Sigmoid colon (tissue), 7 donors: ENCODE results near the gene ATP6V0B. TPM values are rescaled to one million over a fixed set of nuclear protein-coding genes. Genes with fewer than 3 reads are reported as not detected.

Source experiments
- DNase-seq: peaks from one replicate; pipeline ENCODE4 v3.0.0-alpha.2; 2019
- H3K27ac ChIP-seq, 4 donors: fragments of 200-600 bp; sonication (generic); one replicate each; pipeline ENCODE4 v1.5.1; 2016 to 2019; ENCODE audit warnings: mild to moderate bottlenecking in 1 of 4
- H3K27me3 ChIP-seq, 3 donors: fragments of 200-600 bp; sonication (generic); one replicate each; pipeline ENCODE4 v1.5.1; 2019; ENCODE audit warnings: mild to moderate bottlenecking in 1 of 3
- H3K36me3 ChIP-seq, 4 donors: fragments of 200-600 bp; sonication (generic); one replicate each; pipeline ENCODE4 v1.5.1; 2016 to 2019
- H3K4me1 ChIP-seq, 4 donors: fragments of 200-600 bp; sonication (generic); one replicate each; pipeline ENCODE4 v1.5.1; 2017 to 2019
- H3K4me3 ChIP-seq, 4 donors: fragments of 200-600 bp; sonication (generic); one replicate each; pipeline ENCODE4 v1.5.1; 2017 to 2019; ENCODE audit warnings: mild to moderate bottlenecking in 2 of 4, moderate library complexity in 1 of 4
- H3K9me3 ChIP-seq, 4 donors: fragments of 200-600 bp in 3 of 4; sonication (generic) in 3 of 4; one replicate each; pipeline versions ENCODE4 v1.5.1 to v1.6.1; 2013 to 2019
- CTCF ChIP-seq, 4 experiments: fragments of 450-650 bp in 3 of 4; fragments of 200-600 bp in 1 of 4; IDR thresholded peaks; one replicate each; pipeline ENCODE4 v1.5.1; 2016 to 2019; ENCODE audit warnings: antibody characterized with exemption in 4 of 4, mild to moderate bottlenecking in 3 of 4, moderate library complexity in 2 of 4
- EP300 ChIP-seq, 4 donors: sonication (generic); formaldehyde crosslinking; IDR thresholded peaks; one replicate each; pipeline ENCODE4 v1.6.1; 2017; ENCODE audit warnings: antibody characterized with exemption in 4 of 4
- POLR2A ChIP-seq, 2 donors: fragments of 450-650 bp; IDR thresholded peaks; one replicate each; pipeline ENCODE4 v1.6.1; 2016; ENCODE audit warnings: antibody characterized with exemption in 2 of 2, mild to moderate bottlenecking in 2 of 2, moderate library complexity in 2 of 2
- POLR2AphosphoS5 ChIP-seq, 4 donors: sonication (generic); formaldehyde crosslinking; IDR thresholded peaks; one replicate each; pipeline ENCODE4 v1.6.1; 2017; ENCODE audit warnings: antibody characterized with exemption in 4 of 4
- WGBS, 2 donors: extraction: QIAGEN DNeasy Blood & Tissue Kit; methylation state at CpG; one replicate each; pipeline ENCODE4 v1.1.7; 2013; 5-methylcytosine and 5-hydroxymethylcytosine counted together
- intact Hi-C: fragments of 100-400 bp; cut with DNase I; formaldehyde crosslinking; loops from one replicate; pipeline ENCODE4 v1.15.1; 2023
- polyA plus RNA-seq, 3 donors: library from polyadenylated mRNA; stranded (reverse); fragments of 200-250 nt; gene quantifications; one replicate each; pipeline ENCODE4 v1.2.3, GENCODE V29; 2013
- total RNA-seq, 4 donors: library from RNA; depleted of rRNA; stranded (reverse); fragments of >200 nt; gene quantifications; one replicate each; pipeline ENCODE4 v1.1.0, GENCODE V29; 2016
- donor health status: healthy with polysubstance abuse.
- donor health status: Bipolar disorder and iron deficiency.
- donor health status: healthy.

Gene ATP6V0B
- total and polyA plus RNA-seq, 7 donors: 67.9 to 286 (median 129) TPM

GRCh38 chr1:44016041-44016889, 41.5 kb downstream of the ATP6V0B start:
- intact Hi-C loops: no loop called here
- WGBS, 2 donors: 90 to 92% methylated on average over 20 of the region's 20 CpGs
- no peaks in the 10 kb centered on the region for H3K9me3 ChIP-seq
- H3K4me3 ChIP-seq: no peak overlapping the region
- TF ChIP-seq POLR2AphosphoS5 (IDR thresholded peaks at IDR 0.05) (no peak), EP300 (IDR thresholded peaks at IDR 0.05) (no peak), POLR2A (IDR thresholded peaks at IDR 0.05) (no peak), CTCF (IDR thresholded peaks at IDR 0.05) (no peak)
- DNase-seq: no peak
- H3K4me1 ChIP-seq: no peaks in the 10 kb centered on the region
- peaks cover 0 to 11% (median 2%) of the 10 kb centered on the region in 4 donors for H3K36me3 ChIP-seq
- H3K27ac ChIP-seq: no peak overlapping the region
- no peaks in the 10 kb centered on the region for H3K27me3 ChIP-seq

- DNase-seq: no peak
- no peak overlapping the region for H3K27ac ChIP-seq
- no peaks in the 10 kb centered on the region for H3K4me1 ChIP-seq
- intact Hi-C loops: no loop called here
- no peak for TF ChIP-seq EP300 (IDR thresholded peaks at IDR 0.05)
- TF ChIP-seq POLR2AphosphoS5 (IDR thresholded peaks at IDR 0.05): no peak
- TF ChIP-seq POLR2A (IDR thresholded peaks at IDR 0.05): no peak
- H3K9me3 ChIP-seq: no peaks in the 10 kb centered on the region
- H3K27me3 ChIP-seq: no peaks in the 10 kb centered on the region
- H3K36me3 ChIP-seq: peaks cover 0 to 17% (median 2%) of the 10 kb centered on the region in 4 donors
- H3K4me3 ChIP-seq: no peak overlapping the region
- 92 to 93% methylated on average over 20 of the region's 20 CpGs for WGBS, 2 donors
Observed at GRCh38 chr1:44016890-44017400, 42.2 kb downstream of the ATP6V0B start.

GRCh38 chr1:44019466-44019948, 44.7 kb downstream of the ATP6V0B start:
- Histone ChIP-seq H3K27me3 (no peaks in the 10 kb centered on the region), H3K27ac (no peak overlapping the region), H3K4me3 (no peak overlapping the region), H3K36me3 (peaks cover 0 to 26% (median 7%) of the 10 kb centered on the region in 4 donors), H3K9me3 (no peaks in the 10 kb centered on the region), H3K4me1 (no peaks in the 10 kb centered on the region)
- WGBS, 2 donors: 90 to 95% methylated on average over 13 of the region's 13 CpGs
- TF ChIP-seq CTCF (IDR thresholded peaks at IDR 0.05): no peak
- no peak for TF ChIP-seq EP300 (IDR thresholded peaks at IDR 0.05)
- no peak for TF ChIP-seq POLR2AphosphoS5 (IDR thresholded peaks at IDR 0.05)
- TF ChIP-seq POLR2A (IDR thresholded peaks at IDR 0.05): no peak
- intact Hi-C loops: no loop called here
- no peak for DNase-seq

- intact Hi-C loops: no loop called here
- Histone ChIP-seq H3K27ac (no peak overlapping the region), H3K27me3 (no peaks in the 10 kb centered on the region), H3K4me1 (no peaks in the 10 kb centered on the region), H3K36me3 (peaks cover 0 to 26% (median 7%) of the 10 kb centered on the region in 4 donors), H3K9me3 (no peaks in the 10 kb centered on the region), H3K4me3 (no peak overlapping the region)
- TF ChIP-seq POLR2AphosphoS5 (IDR thresholded peaks at IDR 0.05): no peak
- TF ChIP-seq CTCF (IDR thresholded peaks at IDR 0.05): no peak
- no peak for TF ChIP-seq POLR2A (IDR thresholded peaks at IDR 0.05)
- TF ChIP-seq EP300 (IDR thresholded peaks at IDR 0.05): no peak
- 78 to 88% methylated on average over 6 of the region's 6 CpGs for WGBS, 2 donors
- DNase-seq: no peak
Observed at GRCh38 chr1:44020464-44020863, 45.7 kb downstream of the ATP6V0B start.

- Histone ChIP-seq H3K9me3 (no peaks in the 10 kb centered on the region), H3K36me3 (peaks cover 0 to 26% (median 7%) of the 10 kb centered on the region in 4 donors), H3K27me3 (no peaks in the 10 kb centered on the region), H3K4me1 (no peaks in the 10 kb centered on the region), H3K27ac (no peak overlapping the region), H3K4me3 (no peak overlapping the region)
- TF ChIP-seq CTCF (IDR thresholded peaks at IDR 0.05): no peak
- WGBS, 2 donors: 93 to 94% methylated on average over 8 of the region's 8 CpGs
- DNase-seq: no peak
- intact Hi-C loops: no loop called here
Observed at GRCh38 chr1:44021156-44021555, 46.4 kb downstream of the ATP6V0B start.
